Heart left ventricle (tissue), 13 donors: ENCODE results near the gene CSMD2.

Experiments used
- POLR2A ChIP-seq, 2 donors: fragments of 450-650 bp; IDR thresholded peaks; one replicate each; pipeline ENCODE4 v1.6.1; 2017; ENCODE audit warnings: antibody characterized with exemption in 2 of 2, mild to moderate bottlenecking in 2 of 2, moderate library complexity in 2 of 2
- TF ChIP-seq, protein P1 (sequence below), 12 donors: fragments of 200-600 bp; sonication (generic) in 4 of 12; IDR thresholded peaks; one replicate each; pipeline versions ENCODE4 v1.5.0 to v1.8.0; 2018 to 2022; ENCODE audit warnings: antibody characterized with exemption in 12 of 12, mild to moderate bottlenecking in 5 of 12
- donor health status: ischemic (EF 13 %, LVEDD 7.1; RV severe dilation, severe dysfunction).
- donor health status: DM: no; HTN: yes; CAD: no.
- donor health status: DM: no; HTN: no; CAD: no.
- donor health status: ischemic (EF 25% LVEDD 6.9; RV normal size, moderate dysfunction).
- donor health status: ischemic (EF 25% LVEDD 5.7; RV mildly dilated, moderate dysfunction).
- donor health status: ischemic (EF 35%, LVEDD 5.7; RV mildly dilated, moderate dysfunction).
- donor health status: nonischemic (EF 11% LVEDD 7.7; RV severe dilation, severe dysfunction).
- donor health status: DM: yes; HTN: yes; CAD: no.
- donor health status: PGD.
- donor health status: ischemic (EF 29% LVEDD 5.4; RV normal size, mild dysfunction).
- donor health status: nonischemic (EF 23%, LVEDD 6.1; RV moderate dilation, normal function).

DNA sequence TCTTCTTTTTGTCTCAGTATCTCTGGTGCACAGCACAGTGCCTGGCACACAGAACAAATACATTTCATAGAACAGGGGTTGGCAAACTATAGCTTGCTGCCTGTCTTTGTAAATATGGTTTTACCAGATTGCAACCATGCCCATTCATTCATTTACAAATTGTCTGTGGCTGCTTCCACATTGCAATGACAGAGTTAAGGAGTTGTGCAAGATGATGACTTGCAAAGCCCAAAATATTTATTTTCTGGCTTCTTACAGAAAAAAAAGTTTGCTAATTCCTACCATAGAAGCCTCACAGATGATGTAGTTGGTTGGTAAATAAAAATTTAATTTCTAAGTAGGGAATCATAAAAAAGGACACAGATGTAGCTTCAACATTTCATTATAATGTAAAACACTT lies 312.3 kb downstream of the CSMD2 start:
- TF ChIP-seq, protein P1, sequence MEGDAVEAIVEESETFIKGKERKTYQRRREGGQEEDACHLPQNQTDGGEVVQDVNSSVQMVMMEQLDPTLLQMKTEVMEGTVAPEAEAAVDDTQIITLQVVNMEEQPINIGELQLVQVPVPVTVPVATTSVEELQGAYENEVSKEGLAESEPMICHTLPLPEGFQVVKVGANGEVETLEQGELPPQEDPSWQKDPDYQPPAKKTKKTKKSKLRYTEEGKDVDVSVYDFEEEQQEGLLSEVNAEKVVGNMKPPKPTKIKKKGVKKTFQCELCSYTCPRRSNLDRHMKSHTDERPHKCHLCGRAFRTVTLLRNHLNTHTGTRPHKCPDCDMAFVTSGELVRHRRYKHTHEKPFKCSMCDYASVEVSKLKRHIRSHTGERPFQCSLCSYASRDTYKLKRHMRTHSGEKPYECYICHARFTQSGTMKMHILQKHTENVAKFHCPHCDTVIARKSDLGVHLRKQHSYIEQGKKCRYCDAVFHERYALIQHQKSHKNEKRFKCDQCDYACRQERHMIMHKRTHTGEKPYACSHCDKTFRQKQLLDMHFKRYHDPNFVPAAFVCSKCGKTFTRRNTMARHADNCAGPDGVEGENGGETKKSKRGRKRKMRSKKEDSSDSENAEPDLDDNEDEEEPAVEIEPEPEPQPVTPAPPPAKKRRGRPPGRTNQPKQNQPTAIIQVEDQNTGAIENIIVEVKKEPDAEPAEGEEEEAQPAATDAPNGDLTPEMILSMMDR (IDR thresholded peaks at IDR 0.05) = no peak
- TF ChIP-seq POLR2A (IDR thresholded peaks at IDR 0.05) = no peak
